Sigmoid colon (tissue), 7 donors: Measurements from ENCODE around the gene TAS1R3. TPM values are rescaled to one million over a fixed set of nuclear protein-coding genes. Genes with fewer than 3 reads are reported as not detected.

ENCODE experiments used
- DNase-seq: peaks from one replicate; pipeline ENCODE4 v3.0.0-alpha.2; 2019
- H3K27ac ChIP-seq, 4 donors: fragments of 200-600 bp; sonication (generic); one replicate each; pipeline ENCODE4 v1.5.1; 2016 to 2019; ENCODE audit warnings: mild to moderate bottlenecking in 1 of 4
- H3K27me3 ChIP-seq, 3 donors: fragments of 200-600 bp; sonication (generic); one replicate each; pipeline ENCODE4 v1.5.1; 2019; ENCODE audit warnings: mild to moderate bottlenecking in 1 of 3
- H3K36me3 ChIP-seq, 4 donors: fragments of 200-600 bp; sonication (generic); one replicate each; pipeline ENCODE4 v1.5.1; 2016 to 2019
- H3K4me1 ChIP-seq, 4 donors: fragments of 200-600 bp; sonication (generic); one replicate each; pipeline ENCODE4 v1.5.1; 2017 to 2019
- H3K4me3 ChIP-seq, 4 donors: fragments of 200-600 bp; sonication (generic); one replicate each; pipeline ENCODE4 v1.5.1; 2017 to 2019; ENCODE audit warnings: mild to moderate bottlenecking in 2 of 4, moderate library complexity in 1 of 4
- H3K9me3 ChIP-seq, 4 donors: fragments of 200-600 bp in 3 of 4; sonication (generic) in 3 of 4; one replicate each; pipeline versions ENCODE4 v1.5.1 to v1.6.1; 2013 to 2019
- CTCF ChIP-seq, 4 experiments: fragments of 450-650 bp in 3 of 4; fragments of 200-600 bp in 1 of 4; IDR thresholded peaks; one replicate each; pipeline ENCODE4 v1.5.1; 2016 to 2019; ENCODE audit warnings: antibody characterized with exemption in 4 of 4, mild to moderate bottlenecking in 3 of 4, moderate library complexity in 2 of 4
- EP300 ChIP-seq, 4 donors: sonication (generic); formaldehyde crosslinking; IDR thresholded peaks; one replicate each; pipeline ENCODE4 v1.6.1; 2017; ENCODE audit warnings: antibody characterized with exemption in 4 of 4
- POLR2A ChIP-seq, 2 donors: fragments of 450-650 bp; IDR thresholded peaks; one replicate each; pipeline ENCODE4 v1.6.1; 2016; ENCODE audit warnings: antibody characterized with exemption in 2 of 2, mild to moderate bottlenecking in 2 of 2, moderate library complexity in 2 of 2
- POLR2AphosphoS5 ChIP-seq, 4 donors: sonication (generic); formaldehyde crosslinking; IDR thresholded peaks; one replicate each; pipeline ENCODE4 v1.6.1; 2017; ENCODE audit warnings: antibody characterized with exemption in 4 of 4
- WGBS, 2 donors: extraction: QIAGEN DNeasy Blood & Tissue Kit; methylation state at CpG; one replicate each; pipeline ENCODE4 v1.1.7; 2013; 5-methylcytosine and 5-hydroxymethylcytosine counted together
- intact Hi-C: fragments of 100-400 bp; cut with DNase I; formaldehyde crosslinking; loops from one replicate; pipeline ENCODE4 v1.15.1; 2023
- polyA plus RNA-seq, 3 donors: library from polyadenylated mRNA; stranded (reverse); fragments of 200-250 nt; gene quantifications; one replicate each; pipeline ENCODE4 v1.2.3, GENCODE V29; 2013
- total RNA-seq, 4 donors: library from RNA; depleted of rRNA; stranded (reverse); fragments of >200 nt; gene quantifications; one replicate each; pipeline ENCODE4 v1.1.0, GENCODE V29; 2016
- donor health status: healthy with polysubstance abuse.
- donor health status: Bipolar disorder and iron deficiency.
- donor health status: healthy.

Gene TAS1R3
- total and polyA plus RNA-seq, 7 donors, result 0.60 to 0.64 TPM; not detected in 5

- DNase-seq, result no peak
- TF ChIP-seq CTCF (IDR thresholded peaks at IDR 0.05) (no peak), EP300 (IDR thresholded peaks at IDR 0.05) (no peak), POLR2A (IDR thresholded peaks at IDR 0.05) (no peak), POLR2AphosphoS5 (IDR thresholded peaks at IDR 0.05) (no peak)
- 76 to 85% methylated on average over 31 of the region's 31 CpGs for WGBS, 2 donors
- intact Hi-C loops, result no loop called here
- no peaks in the 10 kb centered on the region for H3K9me3 ChIP-seq
- peaks cover 0 to 44% (median 40%) of the 10 kb centered on the region in 4 donors for H3K4me1 ChIP-seq
- H3K36me3 ChIP-seq, result peaks cover 0 to 2% (median 1%) of the 10 kb centered on the region in 4 donors
- no peak overlapping the region for H3K4me3 ChIP-seq
- no peaks in the 10 kb centered on the region for H3K27me3 ChIP-seq
- H3K27ac ChIP-seq, result peak overlapping the region in 1 of 4 donors; percentile 92
These were observed 28.1 kb upstream of the TAS1R3 start for GRCh38 chr1:1302951-1303509.

DNA sequence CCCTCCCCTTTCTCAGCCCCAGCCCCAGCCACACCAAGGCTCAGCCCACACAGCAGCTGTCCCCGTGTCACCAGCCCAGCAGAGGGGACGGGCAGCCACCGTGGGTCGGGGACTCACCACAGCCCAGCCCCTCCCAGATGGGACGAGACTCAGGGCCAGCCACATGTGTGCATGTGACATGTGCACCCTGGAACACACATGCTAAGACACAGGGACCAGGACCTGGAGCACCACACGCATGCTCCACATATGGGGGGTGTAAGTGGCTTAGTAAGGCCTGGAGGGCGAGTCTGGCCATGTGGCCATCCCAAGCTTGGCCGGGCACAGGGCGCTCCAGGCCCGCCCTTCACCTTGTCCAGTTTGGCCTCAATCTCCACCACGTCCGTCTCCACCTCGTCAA is 27.3 kb upstream of the TAS1R3 start:
- Histone ChIP-seq H3K9me3 (no peaks in the 10 kb centered on the region), H3K4me1 (peaks cover 0 to 47% (median 41%) of the 10 kb centered on the region in 4 donors), H3K4me3 (peak overlapping the region in 1 of 4 donors; percentile 98), H3K36me3 (no peaks in the 10 kb centered on the region), H3K27me3 (no peaks in the 10 kb centered on the region), H3K27ac (peak overlapping the region; percentile 69 to 98 (median 87))
- WGBS, 2 donors, result 84 to 87% methylated on average over 13 of the region's 13 CpGs
- intact Hi-C loops, result no loop called here
- TF ChIP-seq CTCF (IDR thresholded peaks at IDR 0.05), result no peak
- no peak for TF ChIP-seq POLR2AphosphoS5 (IDR thresholded peaks at IDR 0.05)
- TF ChIP-seq EP300 (IDR thresholded peaks at IDR 0.05), result no peak
- no peak for TF ChIP-seq POLR2A (IDR thresholded peaks at IDR 0.05)
- DNase-seq, result no peak

DNA sequence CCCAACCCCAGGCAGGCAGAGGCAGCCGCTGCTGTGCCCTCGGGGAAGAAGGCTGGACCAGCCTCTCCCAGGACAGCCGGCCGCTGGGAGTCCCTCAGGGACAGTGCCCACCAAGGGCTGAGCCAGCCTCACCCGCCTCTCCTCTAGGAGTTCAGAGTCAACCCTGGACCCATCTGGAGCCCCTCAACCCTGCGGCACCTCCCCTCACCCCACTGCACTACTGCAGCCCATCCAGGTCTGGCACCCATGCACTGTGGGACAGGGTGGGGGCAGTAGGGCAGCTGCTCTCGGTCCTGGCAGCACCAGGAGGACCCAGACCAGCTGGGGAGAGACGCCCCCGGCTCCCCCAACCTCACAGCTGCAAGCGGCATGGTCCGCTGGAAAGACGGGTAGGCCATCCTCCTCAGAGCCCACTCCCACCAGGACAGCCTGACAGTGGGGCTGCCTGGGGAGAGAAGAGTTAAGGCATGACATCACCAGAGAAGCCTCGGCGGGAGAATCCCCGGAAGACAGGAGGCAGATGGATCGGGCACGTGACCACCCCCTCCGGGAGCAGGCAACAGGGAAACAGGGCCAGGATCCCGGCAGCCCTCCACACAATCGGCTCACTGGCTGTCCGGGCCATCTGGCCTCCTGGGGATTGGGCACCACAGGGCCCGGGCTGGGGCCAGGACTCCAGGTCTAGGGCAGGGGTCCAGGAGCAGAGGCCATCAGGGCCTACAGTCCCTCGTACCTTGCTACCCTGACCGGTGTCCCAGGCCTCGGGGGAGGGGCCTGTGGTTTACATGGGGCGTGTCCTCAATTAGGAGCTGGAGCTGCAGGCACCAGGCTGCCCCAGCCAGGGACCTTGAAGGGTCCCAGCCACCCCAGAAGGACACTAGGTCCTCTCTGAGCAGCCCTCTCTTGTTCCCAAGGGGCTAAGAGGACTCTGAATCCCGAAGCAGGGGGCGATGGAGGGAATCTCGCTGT is 26.5 kb upstream of the TAS1R3 start:
- Histone ChIP-seq H3K4me3 (peak overlapping the region; percentile 25 to 98 (median 79)), H3K27me3 (no peaks in the 10 kb centered on the region), H3K4me1 (peaks cover 0 to 56% (median 49%) of the 10 kb centered on the region in 4 donors), H3K27ac (peak overlapping the region; percentile 69 to 98 (median 87)), H3K36me3 (no peaks in the 10 kb centered on the region), H3K9me3 (no peaks in the 10 kb centered on the region)
- TF ChIP-seq EP300 (IDR thresholded peaks at IDR 0.05) (peak in 2 of 4 donors; percentile 39 to 75), POLR2AphosphoS5 (IDR thresholded peaks at IDR 0.05) (peak in 3 of 4 donors; percentile 40 to 68 (median 62)), POLR2A (IDR thresholded peaks at IDR 0.05) (no peak)
- DNase-seq, result peak; percentile 96
- WGBS, 2 donors, result 36 to 41% methylated on average over 29 of the region's 29 CpGs
- intact Hi-C loops, result loop anchor here (5.0 kb wide), 1 partner anchor 187 kb away; the partner anchor contains the start of gene C1orf159

DNA sequence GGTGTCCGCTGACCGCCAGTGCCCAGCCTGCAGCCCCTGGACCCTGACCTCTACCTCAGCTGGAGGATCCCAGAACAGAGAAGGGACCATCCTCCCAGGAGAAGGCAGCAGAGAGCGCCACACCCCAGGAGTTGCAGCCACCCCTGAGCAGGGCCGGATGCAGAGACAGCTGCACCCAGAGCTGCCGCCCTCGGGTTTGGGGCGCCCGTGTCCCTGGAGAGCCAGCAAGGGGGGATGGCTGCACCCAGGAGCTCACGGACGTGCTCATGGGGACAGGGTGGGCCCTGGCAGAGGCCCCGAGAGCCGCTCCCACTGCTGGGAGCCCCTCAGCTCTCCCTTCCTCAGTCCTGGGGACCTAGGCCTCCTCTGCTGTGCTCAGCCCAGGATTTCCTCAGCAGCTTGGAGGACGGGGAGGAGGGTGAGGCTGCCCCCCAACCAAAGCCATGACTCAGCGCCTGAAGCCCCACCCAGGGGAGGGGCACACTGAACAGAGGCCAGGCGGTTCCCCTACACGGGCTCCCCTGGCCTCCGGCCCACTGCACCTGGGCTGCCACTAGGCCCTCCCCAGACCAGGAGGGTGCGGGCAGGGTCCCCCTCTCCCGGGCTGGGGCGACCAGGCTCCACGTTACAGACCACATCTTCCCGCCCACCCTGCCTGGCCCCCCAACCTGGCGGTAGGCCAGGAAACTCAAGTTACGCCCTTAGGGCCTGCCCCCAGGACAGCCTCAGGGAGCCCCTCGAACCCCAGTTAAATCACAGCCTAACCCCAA is 25.6 kb upstream of the TAS1R3 start:
- H3K27ac ChIP-seq, result peak overlapping the region; percentile 69 to 98 (median 87)
- peak; percentile 92 for DNase-seq
- H3K36me3 ChIP-seq, result peaks cover 0 to 8% (median 2%) of the 10 kb centered on the region in 4 donors
- H3K4me1 ChIP-seq, result peaks cover 0 to 62% (median 56%) of the 10 kb centered on the region in 4 donors
- peak overlapping the region; percentile 25 to 98 (median 79) for H3K4me3 ChIP-seq
- no peak for TF ChIP-seq EP300 (IDR thresholded peaks at IDR 0.05)
- TF ChIP-seq POLR2AphosphoS5 (IDR thresholded peaks at IDR 0.05), result peak in 3 of 4 donors; percentile 9 to 31 (median 19)
- no peaks in the 10 kb centered on the region for H3K9me3 ChIP-seq
- 9 to 14% methylated on average over 25 of the region's 25 CpGs for WGBS, 2 donors
- H3K27me3 ChIP-seq, result no peaks in the 10 kb centered on the region
- intact Hi-C loops, result loop anchor here (5.0 kb wide), 1 partner anchor 188 kb away; the partner anchor contains the start of gene C1orf159

- TF ChIP-seq EP300 (IDR thresholded peaks at IDR 0.05) (no peak), CTCF (IDR thresholded peaks at IDR 0.05) (no peak), POLR2A (IDR thresholded peaks at IDR 0.05) (no peak), POLR2AphosphoS5 (IDR thresholded peaks at IDR 0.05) (no peak)
- Histone ChIP-seq H3K27me3 (no peaks in the 10 kb centered on the region), H3K4me1 (peaks cover 0 to 62% (median 56%) of the 10 kb centered on the region in 4 donors), H3K36me3 (peaks cover 0 to 15% (median 4%) of the 10 kb centered on the region in 4 donors), H3K4me3 (peak overlapping the region; percentile 59 to 98 (median 79)), H3K9me3 (no peaks in the 10 kb centered on the region), H3K27ac (peak overlapping the region; percentile 69 to 98 (median 87))
- 36 to 39% methylated on average over 11 of the region's 11 CpGs for WGBS, 2 donors
- intact Hi-C loops, result loop anchor here (5.0 kb wide), 1 partner anchor 189 kb away; the partner anchor contains the start of gene C1orf159
- DNase-seq, result no peak
These were observed 24.9 kb upstream of the TAS1R3 start for GRCh38 chr1:1306070-1306660.
